Kidney (tissue), 14 donors: ENCODE results near the gene NR3C1. TPM values are rescaled to one million over a fixed set of nuclear protein-coding genes. Genes with fewer than 3 reads are reported as not detected.

Experiments
- DNase-seq, 5 donors: peaks; one replicate each; pipeline ENCODE4 v3.0.0-alpha.2; 2013 to 2020
- FAIRE-seq: peaks from 2 replicates; lab custom pipeline; 2012; peaks lifted over from hg19 to GRCh38; lab: Jason Lieb, UNC
- H3K27ac ChIP-seq, 2 donors: one replicate each; pipeline ENCODE4 v1.7.0; 2013; ENCODE audit warnings: low read depth in 2 of 2, low read length in 2 of 2, inconsistent platforms in 1 of 2
- H3K27me3 ChIP-seq: one replicate; pipeline ENCODE4 v1.7.1; 2013; ENCODE audit warnings: low read length, inconsistent platforms; ENCODE audit not compliant: control insufficient read depth, insufficient read depth
- H3K36me3 ChIP-seq, 3 donors: one replicate each; pipeline versions ENCODE4 v1.7.0 to v1.7.1; 2013; ENCODE audit warnings: low read length in 3 of 3, control low read depth in 1 of 3, inconsistent platforms in 1 of 3; ENCODE audit not compliant: insufficient read depth in 3 of 3, control insufficient read depth in 2 of 3
- H3K4me1 ChIP-seq, 3 donors: one replicate each; pipeline versions ENCODE4 v1.7.0 to v1.7.1; 2013; ENCODE audit warnings: low read length in 3 of 3, inconsistent platforms in 1 of 3, low read depth in 1 of 3; ENCODE audit not compliant: control insufficient read depth in 2 of 3, insufficient read depth in 2 of 3
- H3K4me3 ChIP-seq, 3 donors: one replicate each; pipeline versions ENCODE4 v1.7.0 to v1.8.1; 2013; ENCODE audit warnings: low read length in 3 of 3, control low read depth in 1 of 3, inconsistent platforms in 1 of 3
- H3K9ac ChIP-seq, 3 donors: one replicate each; pipeline versions ENCODE4 v1.7.0 to v1.7.1; 2013; ENCODE audit warnings: low read length in 3 of 3, control low read depth in 1 of 3, inconsistent platforms in 1 of 3
- H3K9me3 ChIP-seq, 3 donors: one replicate each; pipeline versions ENCODE4 v1.7.0 to v1.7.1; 2013; ENCODE audit warnings: low read length in 3 of 3, control low read depth in 1 of 3, inconsistent platforms in 1 of 3; ENCODE audit not compliant: control insufficient read depth in 2 of 3, insufficient read depth in 1 of 3
- CTCF ChIP-seq: IDR thresholded peaks from 3 replicates; pipeline ENCODE4 v1.5.1; 2012; ENCODE audit warnings: mild to moderate bottlenecking, moderate library complexity, borderline replicate concordance; ENCODE audit not compliant: insufficient read depth; ENCODE audit errors: extremely low read depth
- intact Hi-C: fragments of 100-400 bp; cut with DNase I; formaldehyde crosslinking; loops from one replicate; pipeline ENCODE4 v1.11.1; 2022
- polyA plus RNA-seq: library from polyadenylated mRNA; stranded (reverse); fragments of 350-450 nt; fragmentation: Illumina TruSeq; extraction: RNeasy Lipid Tissue Mini Kit (QIAGEN cat#74804); gene quantifications from one replicate; pipeline ENCODE4 v1.2.3, GENCODE V29; 2014; ENCODE audit warnings: low read depth, low replicate concordance; ENCODE audit not compliant: insufficient read depth
- total RNA-seq: library from RNA; stranded (reverse); fragmentation: NEBNext Ultra II Directional; extraction: Animal tissue kit (Norgen Biotek cat#: 25700); gene quantifications from one replicate; pipeline ENCODE4 v1.2.1, GENCODE V29; 2021
- donor health status: control.
- donor health status: control.
- donor health status: control.
- donor health status: control.
- donor health status: control.
- donor health status: DM: yes; HTN: yes; CAD: no.
- donor health status: Normal renal cell carcinoma (clear cell type).

The NR3C1 gene
- total and polyA plus RNA-seq, 2 donors from 2014 or later, result 23.4 to 69.0 TPM

GRCh38 chr5:143322176-143322575, 81.3 kb downstream of the NR3C1 start:
- TF ChIP-seq CTCF, result no peak
- DNase-seq, result no peak
- no peaks in the 10 kb centered on the region for H3K27me3 ChIP-seq
- H3K9ac ChIP-seq, result no peak overlapping the region
- no peaks in the 10 kb centered on the region for H3K36me3 ChIP-seq
- H3K4me1 ChIP-seq, result no peaks in the 10 kb centered on the region
- H3K27ac ChIP-seq, result no peak overlapping the region
- H3K9me3 ChIP-seq, result no peaks in the 10 kb centered on the region
- intact Hi-C loops, result no loop called here
- FAIRE-seq, result no peak
- H3K4me3 ChIP-seq, result no peak overlapping the region

- no peaks in the 10 kb centered on the region for H3K27me3 ChIP-seq
- H3K4me3 ChIP-seq, result no peak overlapping the region
- intact Hi-C loops, result no loop called here
- H3K9me3 ChIP-seq, result no peaks in the 10 kb centered on the region
- no peak overlapping the region for H3K9ac ChIP-seq
- TF ChIP-seq CTCF, result no peak
- no peak for DNase-seq
- H3K36me3 ChIP-seq, result no peaks in the 10 kb centered on the region
- H3K4me1 ChIP-seq, result no peaks in the 10 kb centered on the region
- no peak overlapping the region for H3K27ac ChIP-seq
- no peak for FAIRE-seq
These were observed 83.9 kb downstream of the NR3C1 start for GRCh38 chr5:143319437-143320227.

GRCh38 chr5:143318833-143319232, 84.7 kb downstream of the NR3C1 start:
- Histone ChIP-seq H3K36me3 (no peaks in the 10 kb centered on the region), H3K27me3 (no peaks in the 10 kb centered on the region), H3K4me3 (no peak overlapping the region), H3K9me3 (no peaks in the 10 kb centered on the region), H3K27ac (no peak overlapping the region), H3K9ac (no peak overlapping the region), H3K4me1 (no peaks in the 10 kb centered on the region)
- intact Hi-C loops, result no loop called here
- TF ChIP-seq CTCF, result no peak
- FAIRE-seq, result no peak
- no peak for DNase-seq
